IMR-90 (cell line): ENCODE data around the gene CTAGE1.

Experiments used
- CEBPB ChIP-seq: IDR thresholded peaks from 2 replicates; pipeline ENCODE4 v1.6.1; 2012; ENCODE audit warnings: low read depth, low read length, improper control_type of control experiment
- FOS ChIP-seq: fragments of 150-350 bp; IDR thresholded peaks from 2 replicates; pipeline ENCODE4 v1.6.1; 2016; ENCODE audit warnings: low read depth, low read length
- MAFK ChIP-seq: IDR thresholded peaks from 2 replicates; pipeline ENCODE4 v1.6.1; 2012; ENCODE audit warnings: low read depth, low read length, improper control_type of control experiment
- MXI1 ChIP-seq: IDR thresholded peaks from 2 replicates; pipeline ENCODE4 v1.6.1; 2012; ENCODE audit warnings: low read depth, mild to moderate bottlenecking, low read length, moderate library complexity, borderline replicate concordance
- NFE2L2 ChIP-seq: fragments of 150-350 bp; IDR thresholded peaks from 2 replicates; pipeline ENCODE4 v1.6.1; 2016; ENCODE audit warnings: low read depth, mild to moderate bottlenecking, low read length
- POLR2A ChIP-seq: IDR thresholded peaks from 2 replicates; pipeline ENCODE4 v1.6.1; 2012; ENCODE audit warnings: mild to moderate bottlenecking, low read depth, low read length
- RAD21 ChIP-seq: IDR thresholded peaks from 2 replicates; pipeline ENCODE4 v1.6.1; 2012; ENCODE audit warnings: low read length, improper control_type of control experiment
- RCOR1 ChIP-seq: IDR thresholded peaks from 2 replicates; pipeline ENCODE4 v1.6.1; 2012; ENCODE audit warnings: mild to moderate bottlenecking, low read length, improper control_type of control experiment; ENCODE audit not compliant: insufficient replicate concordance
- RFX5 ChIP-seq: IDR thresholded peaks from 2 replicates; pipeline ENCODE4 v1.8.0; 2012; ENCODE audit warnings: low read depth, mild to moderate bottlenecking, low read length, moderate library complexity
- SMC3 ChIP-seq: fragments of 150-350 bp; IDR thresholded peaks from 2 replicates; pipeline ENCODE4 v1.6.1; 2016; ENCODE audit warnings: low read depth, mild to moderate bottlenecking, antibody characterized with exemption, low read length, moderate library complexity
- TF ChIP-seq, protein P1 (sequence below): conservative IDR thresholded peaks from 2 replicates; pipeline ENCODE4 v1.5.1; 2012; ENCODE audit warnings: mild to moderate bottlenecking, low read depth, low read length, improper control_type of control experiment
- TF ChIP-seq, protein P2 (sequence below): fragments of 150-350 bp; IDR thresholded peaks from 2 replicates; pipeline ENCODE4 v1.6.1; 2016; ENCODE audit warnings: low read depth, mild to moderate bottlenecking, low read length, moderate library complexity, borderline replicate concordance

DNA sequence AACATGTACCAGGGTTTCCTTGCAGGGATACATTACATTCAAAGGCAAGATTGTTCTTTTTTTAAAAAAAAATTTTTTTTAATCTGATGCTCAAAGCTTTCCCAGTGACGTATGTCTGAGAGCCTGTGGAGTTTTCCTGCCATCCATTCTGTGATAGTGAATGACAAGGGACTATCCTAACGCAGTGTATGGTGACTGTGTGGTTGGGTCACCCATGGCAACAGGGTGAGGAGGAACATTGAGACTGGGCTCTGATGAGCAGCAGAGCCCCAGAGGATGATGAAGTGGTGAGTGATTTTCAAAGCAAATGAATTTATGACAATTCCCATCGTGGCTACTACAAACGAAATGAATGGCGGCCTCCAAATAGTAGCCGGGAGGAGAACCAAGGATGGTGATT is 28.6 kb upstream of the CTAGE1 start:
- TF ChIP-seq MXI1 = no peak
- TF ChIP-seq, protein P1, sequence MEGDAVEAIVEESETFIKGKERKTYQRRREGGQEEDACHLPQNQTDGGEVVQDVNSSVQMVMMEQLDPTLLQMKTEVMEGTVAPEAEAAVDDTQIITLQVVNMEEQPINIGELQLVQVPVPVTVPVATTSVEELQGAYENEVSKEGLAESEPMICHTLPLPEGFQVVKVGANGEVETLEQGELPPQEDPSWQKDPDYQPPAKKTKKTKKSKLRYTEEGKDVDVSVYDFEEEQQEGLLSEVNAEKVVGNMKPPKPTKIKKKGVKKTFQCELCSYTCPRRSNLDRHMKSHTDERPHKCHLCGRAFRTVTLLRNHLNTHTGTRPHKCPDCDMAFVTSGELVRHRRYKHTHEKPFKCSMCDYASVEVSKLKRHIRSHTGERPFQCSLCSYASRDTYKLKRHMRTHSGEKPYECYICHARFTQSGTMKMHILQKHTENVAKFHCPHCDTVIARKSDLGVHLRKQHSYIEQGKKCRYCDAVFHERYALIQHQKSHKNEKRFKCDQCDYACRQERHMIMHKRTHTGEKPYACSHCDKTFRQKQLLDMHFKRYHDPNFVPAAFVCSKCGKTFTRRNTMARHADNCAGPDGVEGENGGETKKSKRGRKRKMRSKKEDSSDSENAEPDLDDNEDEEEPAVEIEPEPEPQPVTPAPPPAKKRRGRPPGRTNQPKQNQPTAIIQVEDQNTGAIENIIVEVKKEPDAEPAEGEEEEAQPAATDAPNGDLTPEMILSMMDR = no peak
- no peak for TF ChIP-seq CEBPB
- TF ChIP-seq POLR2A = no peak
- no peak for TF ChIP-seq RCOR1
- TF ChIP-seq NFE2L2 = no peak
- TF ChIP-seq, protein P2, sequence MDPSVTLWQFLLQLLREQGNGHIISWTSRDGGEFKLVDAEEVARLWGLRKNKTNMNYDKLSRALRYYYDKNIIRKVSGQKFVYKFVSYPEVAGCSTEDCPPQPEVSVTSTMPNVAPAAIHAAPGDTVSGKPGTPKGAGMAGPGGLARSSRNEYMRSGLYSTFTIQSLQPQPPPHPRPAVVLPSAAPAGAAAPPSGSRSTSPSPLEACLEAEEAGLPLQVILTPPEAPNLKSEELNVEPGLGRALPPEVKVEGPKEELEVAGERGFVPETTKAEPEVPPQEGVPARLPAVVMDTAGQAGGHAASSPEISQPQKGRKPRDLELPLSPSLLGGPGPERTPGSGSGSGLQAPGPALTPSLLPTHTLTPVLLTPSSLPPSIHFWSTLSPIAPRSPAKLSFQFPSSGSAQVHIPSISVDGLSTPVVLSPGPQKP = no peak
- no peak for TF ChIP-seq RFX5
- no peak for TF ChIP-seq FOS
- TF ChIP-seq RAD21 = no peak
- no peak for TF ChIP-seq MAFK
- no peak for TF ChIP-seq SMC3
